GM06990 (cell line): ENCODE data around the gene NFE2L2.
"Not testable (repeated sequence)": the region's sequence is repeated elsewhere in the genome, so short reads cannot be mapped to it uniquely, and the experiment has no call there.

Experiments
- DNase-seq: peaks from one replicate; pipeline ENCODE4 v3.0.0-alpha.2; 2011; ENCODE audit not compliant: insufficient read length; ENCODE audit errors: extremely low read depth
- H3K27me3 ChIP-seq: replicated peaks from 2 replicates; pipeline ENCODE4 v1.6.0; 2011; ENCODE audit warnings: low read length; ENCODE audit not compliant: control insufficient read depth, insufficient read depth
- H3K36me3 ChIP-seq: 2 replicates; pipeline ENCODE4 v1.5.1; 2011; ENCODE audit warnings: low read length; ENCODE audit not compliant: control insufficient read depth, insufficient read depth
- H3K4me3 ChIP-seq: replicated peaks from 2 replicates; pipeline ENCODE4 v1.5.1; 2011; ENCODE audit warnings: low read depth, mild to moderate bottlenecking, control low read depth, low read length
- TF ChIP-seq, protein P1 (sequence below): IDR thresholded peaks from 2 replicates; pipeline ENCODE4 v1.5.1; 2011; ENCODE audit warnings: low read length, control low read depth, mild to moderate bottlenecking, inconsistent platforms; ENCODE audit not compliant: insufficient read depth, poor library complexity, severe bottlenecking

Gene NFE2L2

DNA sequence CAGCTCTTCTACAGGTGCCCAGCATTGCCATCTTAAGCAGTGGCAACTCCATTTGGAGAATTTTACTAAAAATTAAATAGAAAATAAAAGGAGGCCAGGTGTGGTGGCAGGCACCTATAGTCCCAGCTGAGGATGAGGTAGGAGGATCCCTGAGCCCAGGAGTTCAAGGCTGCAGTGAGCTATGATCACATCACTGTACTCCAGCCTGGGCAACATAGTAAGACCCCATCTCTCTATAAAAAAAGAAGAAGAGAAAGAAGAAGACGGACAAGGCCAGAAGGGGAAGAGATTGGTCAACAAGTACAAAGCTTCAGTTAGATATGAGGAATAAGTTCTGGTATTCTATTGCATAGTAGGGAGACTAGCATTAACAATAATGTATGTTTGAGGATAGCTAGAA, 73.6 kb downstream of the NFE2L2 start:
- TF ChIP-seq, protein P1, sequence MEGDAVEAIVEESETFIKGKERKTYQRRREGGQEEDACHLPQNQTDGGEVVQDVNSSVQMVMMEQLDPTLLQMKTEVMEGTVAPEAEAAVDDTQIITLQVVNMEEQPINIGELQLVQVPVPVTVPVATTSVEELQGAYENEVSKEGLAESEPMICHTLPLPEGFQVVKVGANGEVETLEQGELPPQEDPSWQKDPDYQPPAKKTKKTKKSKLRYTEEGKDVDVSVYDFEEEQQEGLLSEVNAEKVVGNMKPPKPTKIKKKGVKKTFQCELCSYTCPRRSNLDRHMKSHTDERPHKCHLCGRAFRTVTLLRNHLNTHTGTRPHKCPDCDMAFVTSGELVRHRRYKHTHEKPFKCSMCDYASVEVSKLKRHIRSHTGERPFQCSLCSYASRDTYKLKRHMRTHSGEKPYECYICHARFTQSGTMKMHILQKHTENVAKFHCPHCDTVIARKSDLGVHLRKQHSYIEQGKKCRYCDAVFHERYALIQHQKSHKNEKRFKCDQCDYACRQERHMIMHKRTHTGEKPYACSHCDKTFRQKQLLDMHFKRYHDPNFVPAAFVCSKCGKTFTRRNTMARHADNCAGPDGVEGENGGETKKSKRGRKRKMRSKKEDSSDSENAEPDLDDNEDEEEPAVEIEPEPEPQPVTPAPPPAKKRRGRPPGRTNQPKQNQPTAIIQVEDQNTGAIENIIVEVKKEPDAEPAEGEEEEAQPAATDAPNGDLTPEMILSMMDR, result no peak
- no peaks in the 10 kb centered on the region for H3K27me3 ChIP-seq
- no peaks in the 10 kb centered on the region for H3K36me3 ChIP-seq
- H3K4me3 ChIP-seq, result no peak overlapping the region
- no peak for DNase-seq

DNA sequence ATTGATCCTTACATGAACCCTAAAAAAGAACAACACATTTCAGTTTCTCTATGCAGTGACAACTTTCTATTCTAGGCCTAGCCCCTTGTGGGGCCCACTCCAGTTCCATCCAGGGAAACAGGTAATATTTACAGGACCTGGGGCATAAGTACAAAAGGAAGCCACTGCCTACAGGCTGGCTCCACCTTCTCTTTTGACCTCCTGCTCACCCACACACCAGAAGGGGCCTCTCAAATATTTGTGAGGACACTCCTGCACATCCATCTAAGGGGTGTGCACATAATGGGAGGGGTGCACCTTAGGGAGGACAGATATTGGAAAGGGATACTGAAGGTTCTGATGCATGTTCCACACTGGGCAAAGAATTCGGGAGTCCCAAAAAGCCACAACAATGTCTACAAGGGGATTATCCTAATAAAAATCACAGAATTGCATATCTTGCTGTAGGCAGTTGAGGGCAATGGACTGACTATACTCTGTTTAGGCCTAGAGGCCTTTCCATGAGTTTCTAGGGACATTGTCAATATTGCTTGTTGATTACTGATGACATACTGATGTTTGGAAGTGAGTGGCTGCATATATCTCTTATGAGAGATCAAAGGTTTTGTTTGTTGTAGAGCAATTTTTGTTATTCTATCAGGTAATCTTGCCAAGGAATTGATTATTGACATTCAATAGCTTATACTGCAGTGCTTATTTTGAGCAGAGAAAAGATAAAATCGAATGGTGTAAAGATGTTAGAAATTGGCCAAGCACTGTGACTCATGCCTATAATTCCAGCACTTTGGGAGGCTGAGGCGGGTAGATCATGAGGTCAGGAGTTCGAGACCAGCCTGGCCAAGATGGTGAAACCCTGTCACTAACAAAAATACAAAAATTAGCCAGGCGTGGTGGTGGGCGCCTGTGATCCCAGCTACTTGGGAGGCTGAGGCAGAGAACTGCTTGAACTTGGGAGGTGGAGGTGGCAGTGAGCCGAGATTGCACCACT, 75.8 kb downstream of the NFE2L2 start:
- H3K36me3 ChIP-seq, result no peaks in the 10 kb centered on the region
- TF ChIP-seq, protein P1, result no peak
- H3K4me3 ChIP-seq, result no peak overlapping the region
- no peak for DNase-seq
- no peaks in the 10 kb centered on the region for H3K27me3 ChIP-seq

- no peaks in the 10 kb centered on the region for H3K27me3 ChIP-seq
- DNase-seq, result no peak
- no peak overlapping the region for H3K4me3 ChIP-seq
- no peaks in the 10 kb centered on the region for H3K36me3 ChIP-seq
- TF ChIP-seq, protein P1, result no peak
These were observed 76.8 kb downstream of the NFE2L2 start for GRCh38 chr2:177187631-177188312.

- not testable (repeated sequence) for H3K4me3 ChIP-seq, DNase-seq
These were observed 78.5 kb downstream of the NFE2L2 start for GRCh38 chr2:177186038-177186437.

GRCh38 chr2:177184606-177185005, 79.9 kb downstream of the NFE2L2 start:
- H3K4me3 ChIP-seq, result no peak overlapping the region
- no peak for DNase-seq
- H3K27me3 ChIP-seq, result no peaks in the 10 kb centered on the region
- TF ChIP-seq, protein P1, result no peak
- no peaks in the 10 kb centered on the region for H3K36me3 ChIP-seq

More at GRCh38 chr2:177186038-177186437, 78.5 kb downstream of the NFE2L2 start:
- not testable (repeated sequence) for H3K27me3 ChIP-seq, H3K36me3 ChIP-seq

DNA sequence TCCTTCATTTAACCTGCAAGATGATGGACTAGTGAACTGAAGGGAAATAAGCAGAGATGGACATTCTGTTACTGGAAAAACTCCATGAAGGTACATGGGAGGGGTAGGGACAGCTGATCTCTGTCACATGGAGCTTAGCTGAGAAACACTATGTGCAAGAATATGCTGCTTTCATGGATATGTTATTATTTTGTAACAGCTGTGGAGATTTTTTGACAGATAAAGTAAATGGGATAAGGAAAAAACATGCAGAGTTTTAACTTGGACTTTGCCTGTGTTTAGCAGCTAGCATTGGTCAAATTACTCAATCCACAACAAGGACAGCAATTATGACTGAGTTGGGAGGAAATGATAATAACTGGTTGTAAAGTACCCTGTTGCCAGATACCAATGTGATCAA, 80.7 kb downstream of the NFE2L2 start:
- Histone ChIP-seq H3K36me3 (no peaks in the 10 kb centered on the region), H3K4me3 (no peak overlapping the region), H3K27me3 (no peaks in the 10 kb centered on the region)
- no peak for DNase-seq
- TF ChIP-seq, protein P1, result no peak
